NOMO-1 treated with dmso at 0.1 percent for 144 hours (cell line): Measurements from ENCODE around the gene GPS2.

Experiments used
- DNase-seq: peaks from one replicate; lab custom pipeline; 2025; ENCODE audit not compliant: unreplicated experiment; lab: John Stamatoyannopoulos, UW

Gene GPS2

GRCh38 chr17:7293816-7294613, 21.1 kb downstream of the GPS2 start:
- no peak for DNase-seq

DNA sequence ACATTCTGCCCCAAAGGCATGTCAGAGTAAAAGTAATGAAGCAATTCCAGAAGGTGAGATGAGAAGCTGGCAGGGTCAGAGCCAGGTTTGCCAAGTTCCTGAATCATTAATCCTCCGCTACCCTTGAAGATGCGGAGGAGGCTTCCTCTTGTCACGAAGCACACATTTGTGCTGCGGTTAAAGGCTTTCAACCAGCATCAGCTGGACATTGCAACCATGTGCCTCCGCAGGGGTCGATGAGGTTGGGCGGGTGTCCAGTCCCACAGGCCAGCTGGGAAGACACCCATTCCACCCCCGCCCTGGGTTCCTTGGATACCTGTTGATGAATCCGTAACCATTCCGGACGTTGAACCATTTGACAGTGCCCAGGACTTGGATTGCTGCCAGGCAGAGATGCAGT, 22.0 kb downstream of the GPS2 start:
- no peak for DNase-seq

DNA sequence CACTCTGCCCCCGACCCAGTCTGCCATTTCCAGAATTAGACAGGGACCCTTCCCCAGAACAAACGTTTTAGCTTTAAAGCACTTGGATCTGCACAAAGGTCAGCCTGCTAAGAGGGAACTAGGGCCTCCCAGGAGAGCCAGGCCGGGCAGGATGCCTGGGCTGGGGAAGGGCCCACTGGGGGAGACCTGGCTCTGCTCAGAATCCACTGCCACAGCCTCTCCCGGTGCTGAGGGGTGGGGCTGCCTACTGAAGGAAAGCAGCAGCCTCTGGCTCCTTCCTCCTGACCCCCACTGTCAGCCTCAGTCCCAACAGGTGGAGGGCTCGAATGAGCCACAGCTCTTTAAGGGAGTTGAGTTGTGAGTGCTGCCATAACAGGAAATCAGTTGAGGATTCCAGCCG, 22.4 kb downstream of the GPS2 start:
- no peak for DNase-seq

DNA sequence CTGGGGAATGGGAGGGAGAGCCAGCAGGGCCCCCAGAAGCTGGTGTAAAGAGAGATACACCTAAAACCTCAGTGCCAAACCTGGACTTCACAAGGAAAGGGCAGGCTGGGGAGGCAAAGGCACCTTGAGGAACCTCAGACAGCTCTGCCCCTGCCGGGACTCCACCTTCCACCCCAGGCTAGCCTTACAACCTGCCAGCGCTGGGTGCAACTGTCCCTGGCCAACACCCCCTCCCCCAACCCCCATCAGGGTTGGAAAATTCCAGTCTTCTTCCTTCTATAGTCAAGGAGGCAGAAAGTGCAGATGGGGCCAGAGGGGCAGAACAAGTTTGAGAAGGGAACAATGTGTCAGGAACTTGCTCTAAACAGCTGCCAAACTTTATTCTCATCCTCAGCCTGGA, 23.0 kb downstream of the GPS2 start:
- DNase-seq = no peak

- DNase-seq = no peak
Observed at GRCh38 chr17:7290685-7291084, 24.5 kb downstream of the GPS2 start.

GRCh38 chr17:7290166-7290565, 25.0 kb downstream of the GPS2 start:
- DNase-seq = no peak

GRCh38 chr17:7289256-7290032, 25.7 kb downstream of the GPS2 start:
- DNase-seq = no peak

GRCh38 chr17:7285679-7286078, 29.5 kb downstream of the GPS2 start:
- DNase-seq = no peak

GRCh38 chr17:7284911-7285310, 30.2 kb downstream of the GPS2 start:
- DNase-seq = no peak

GRCh38 chr17:7283471-7284216, 31.5 kb downstream of the GPS2 start:
- no peak for DNase-seq

GRCh38 chr17:7282752-7283321, 32.3 kb downstream of the GPS2 start:
- DNase-seq = no peak

DNA sequence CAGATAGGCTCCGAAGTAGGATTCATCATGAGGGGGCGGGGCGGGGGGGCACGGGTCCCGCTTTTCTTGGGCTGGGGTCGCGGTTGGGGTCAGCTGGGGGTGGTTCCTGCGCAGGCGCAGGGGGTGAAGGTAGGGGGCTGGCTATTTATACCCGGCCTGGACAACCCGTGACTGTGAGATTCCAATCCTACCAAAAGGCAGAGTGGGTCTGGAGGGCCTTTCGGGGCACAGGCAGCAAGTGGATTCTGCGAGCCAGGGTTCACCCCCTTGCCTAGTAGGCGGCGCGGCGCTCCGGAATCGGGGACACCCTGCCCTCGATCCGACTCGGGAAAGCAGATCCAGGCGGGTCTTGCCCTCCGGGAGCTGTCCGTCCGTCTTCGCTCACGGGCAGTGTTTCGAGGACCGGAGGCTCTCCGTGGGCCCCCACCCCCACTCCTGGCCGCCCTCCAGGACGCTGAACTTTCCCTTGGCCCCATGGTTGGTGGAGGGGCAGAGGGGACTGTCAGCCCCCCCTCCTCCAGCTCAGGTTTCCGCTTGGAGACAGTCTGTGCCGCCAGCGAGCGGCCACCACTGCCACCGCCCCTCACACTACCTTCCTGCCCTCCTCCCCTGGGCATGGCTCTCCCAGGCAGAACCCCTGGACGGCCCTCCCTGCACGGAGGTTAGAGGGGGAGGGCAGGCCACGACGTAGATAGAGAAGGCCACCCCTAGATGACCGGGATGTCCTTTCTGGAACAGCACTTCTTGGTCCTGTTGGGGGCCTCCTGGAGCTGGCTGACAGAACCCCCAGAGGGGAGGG, 33.0 kb downstream of the GPS2 start:
- DNase-seq = no peak

GRCh38 chr17:7281074-7281952, 33.8 kb downstream of the GPS2 start, which contains the start of gene SLC2A4:
SLC2A4 (plus strand) TSS chr17:7281718; CDS start chr17:7281935, 217 bp downstream.
- peak; percentile 76 for DNase-seq

DNA sequence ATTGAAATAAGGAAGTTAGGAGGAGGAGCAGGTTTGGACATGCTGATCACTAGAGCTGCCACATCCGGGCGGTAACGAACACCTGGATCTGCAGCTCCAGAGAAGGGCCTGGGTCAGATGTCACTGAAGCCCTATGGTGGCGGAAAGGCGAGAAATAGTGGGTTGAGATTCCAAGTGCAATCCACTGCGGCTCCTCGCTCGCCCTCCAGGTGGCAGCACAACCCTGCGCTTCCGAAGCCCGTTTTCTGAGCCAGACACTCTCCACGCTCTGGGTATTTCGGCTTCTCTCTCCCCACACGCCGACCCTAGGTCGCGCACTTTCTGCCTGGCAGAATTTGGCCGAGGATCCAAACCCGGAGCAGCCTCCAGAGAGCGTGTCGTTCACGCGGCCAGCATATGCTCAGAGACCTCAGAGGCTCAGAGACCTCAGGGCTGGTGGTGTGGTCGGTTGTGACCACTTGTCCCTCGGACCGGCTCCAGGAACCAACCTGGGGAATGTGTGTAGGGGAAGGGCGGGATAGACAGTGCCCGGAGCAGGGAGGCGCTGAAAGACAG, 34.6 kb downstream of the GPS2 start:
- DNase-seq = peak; percentile 86

DNA sequence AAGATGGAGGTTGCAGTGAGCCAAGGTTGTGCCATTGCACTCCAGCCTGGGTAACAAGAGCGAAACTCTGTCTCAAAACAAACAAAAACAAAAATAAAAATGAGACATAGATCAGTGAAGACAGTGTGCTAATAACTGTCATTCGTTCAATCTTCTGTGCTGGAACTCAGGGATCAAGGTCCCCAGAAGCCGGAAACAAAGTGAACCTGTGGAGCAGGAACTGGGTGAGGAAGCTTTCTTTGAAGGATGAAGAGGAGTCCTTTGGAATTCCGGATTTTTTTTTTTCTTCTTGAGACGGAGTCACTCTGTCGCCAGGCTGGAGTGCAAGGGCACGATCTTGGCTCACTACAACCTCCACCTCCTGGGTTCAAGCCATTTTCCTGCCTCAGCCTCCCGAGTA, 35.7 kb downstream of the GPS2 start:
- no peak for DNase-seq

- no peak for DNase-seq
Observed at GRCh38 chr17:7266784-7267183, 48.4 kb downstream of the GPS2 start.

DNA sequence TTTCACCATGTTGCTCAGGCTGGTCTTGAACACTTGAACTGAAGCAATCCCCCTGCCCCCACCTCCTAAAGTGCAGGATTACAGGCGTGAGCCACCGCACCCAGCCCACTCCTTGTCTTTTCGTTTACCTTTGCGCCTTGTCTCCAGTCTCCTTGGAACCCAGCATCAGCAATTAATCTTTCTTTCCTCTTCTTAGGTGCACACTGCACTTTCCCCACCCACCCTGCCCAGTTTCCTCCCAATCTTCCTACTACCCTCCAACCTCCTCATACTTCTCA, 51.4 kb downstream of the GPS2 start:
- DNase-seq = no peak

GRCh38 chr17:7262935-7263800, 52.0 kb downstream of the GPS2 start:
- DNase-seq = no peak
